Measurements from ENCODE around the gene GSTA4. TPM values are rescaled to one million over a fixed set of nuclear protein-coding genes. Genes with fewer than 3 reads are reported as not detected.
"Not testable (repeated sequence)": the region's sequence is repeated elsewhere in the genome, so short reads cannot be mapped to it uniquely, and the experiment has no call there.

The GSTA4 gene
- polyA plus RNA-seq, 1 donor (not counting 4 experiments of a cell fraction or from before 2014, with no cell fraction given): 40.2 TPM

DNA sequence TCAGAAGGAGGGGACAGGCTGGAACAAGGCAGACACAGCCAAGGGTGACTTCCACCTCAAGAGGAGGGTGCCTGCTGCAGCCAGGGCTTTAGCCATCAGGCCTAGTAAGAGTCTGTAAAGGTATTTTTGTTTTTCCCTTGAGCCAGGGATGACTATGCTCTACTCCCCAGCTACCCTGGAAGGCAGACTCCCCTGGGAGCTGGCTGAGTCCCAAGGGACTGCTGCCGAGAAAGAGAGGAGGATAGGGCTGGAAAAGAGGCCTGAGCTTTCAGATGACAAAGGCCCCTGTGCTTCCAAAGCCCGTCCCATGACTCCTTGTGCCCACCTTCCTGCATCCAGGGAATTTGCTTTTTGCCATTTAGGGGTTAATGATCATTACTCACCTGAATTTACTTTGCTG, 14.0 kb upstream of the GSTA4 start:
- Histone ChIP-seq H3K27me3 (ENCODE audit: control insufficient read depth, extremely low read depth, insufficient read depth, low read length) (no peaks in the 10 kb centered on the region), H3K9ac (ENCODE audit: control insufficient read depth, extremely low read depth, insufficient read depth, low read length) (no peak overlapping the region), H3K36me3 (ENCODE audit: control insufficient read depth in 2 of 2, extremely low read depth in 1 of 2, insufficient read depth in 2 of 2, low read length in 2 of 2) (peaks cover 0 to 5% of the 10 kb centered on the region in 2 experiments), H2AFZ (ENCODE audit: control insufficient read depth, low read length) (no peak overlapping the region), H3K79me2 (ENCODE audit: control insufficient read depth, insufficient read depth, low read length) (no peaks in the 10 kb centered on the region), H3K4me3 (ENCODE audit: control insufficient read depth in 2 of 3, extremely low read depth in 1 of 3, insufficient read depth in 2 of 3, low read depth in 1 of 3, low read length in 3 of 3) (no peak overlapping the region), H3K9me3 (ENCODE audit: control insufficient read depth, low read depth, low read length) (no peaks in the 10 kb centered on the region), H4K20me1 (ENCODE audit: control insufficient read depth, extremely low read depth, insufficient read depth, low read length) (no peaks in the 10 kb centered on the region), H3K9me1 (ENCODE audit: control insufficient read depth, extremely low read depth, insufficient read depth, low read length) (no peaks in the 10 kb centered on the region), H3K27ac (ENCODE audit: control insufficient read depth, insufficient read depth, low read length) (no peak overlapping the region), H3K4me1 (ENCODE audit: control insufficient read depth, extremely low read depth, insufficient read depth, low read length) (no peaks in the 10 kb centered on the region), H3K4me2 (ENCODE audit: control insufficient read depth, extremely low read depth, insufficient read depth, low read depth, low read length) (no peak overlapping the region)
- DNase-seq (ENCODE audit: low read depth, low spot score) (no peak), FAIRE-seq (no peak)
- no peak for TF ChIP-seq EZH2 (IDR thresholded peaks at IDR 0.05; ENCODE audit: low read length)
- TF ChIP-seq, protein P1, sequence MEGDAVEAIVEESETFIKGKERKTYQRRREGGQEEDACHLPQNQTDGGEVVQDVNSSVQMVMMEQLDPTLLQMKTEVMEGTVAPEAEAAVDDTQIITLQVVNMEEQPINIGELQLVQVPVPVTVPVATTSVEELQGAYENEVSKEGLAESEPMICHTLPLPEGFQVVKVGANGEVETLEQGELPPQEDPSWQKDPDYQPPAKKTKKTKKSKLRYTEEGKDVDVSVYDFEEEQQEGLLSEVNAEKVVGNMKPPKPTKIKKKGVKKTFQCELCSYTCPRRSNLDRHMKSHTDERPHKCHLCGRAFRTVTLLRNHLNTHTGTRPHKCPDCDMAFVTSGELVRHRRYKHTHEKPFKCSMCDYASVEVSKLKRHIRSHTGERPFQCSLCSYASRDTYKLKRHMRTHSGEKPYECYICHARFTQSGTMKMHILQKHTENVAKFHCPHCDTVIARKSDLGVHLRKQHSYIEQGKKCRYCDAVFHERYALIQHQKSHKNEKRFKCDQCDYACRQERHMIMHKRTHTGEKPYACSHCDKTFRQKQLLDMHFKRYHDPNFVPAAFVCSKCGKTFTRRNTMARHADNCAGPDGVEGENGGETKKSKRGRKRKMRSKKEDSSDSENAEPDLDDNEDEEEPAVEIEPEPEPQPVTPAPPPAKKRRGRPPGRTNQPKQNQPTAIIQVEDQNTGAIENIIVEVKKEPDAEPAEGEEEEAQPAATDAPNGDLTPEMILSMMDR (optimal IDR thresholded peaks at IDR 0.05 in 1 of 3, IDR thresholded peaks at IDR 0.05 in 1 of 3, conservative IDR thresholded peaks at IDR 0.05 in 1 of 3; ENCODE audit: extremely low read depth in 1 of 3, insufficient read depth in 2 of 3, low read length in 3 of 3): no peak
- dilution Hi-C loops (cut with MboI; ENCODE audit: extremely low pct_ligation_motif_present, low sequenced_read_pairs): no loop called here

DNA sequence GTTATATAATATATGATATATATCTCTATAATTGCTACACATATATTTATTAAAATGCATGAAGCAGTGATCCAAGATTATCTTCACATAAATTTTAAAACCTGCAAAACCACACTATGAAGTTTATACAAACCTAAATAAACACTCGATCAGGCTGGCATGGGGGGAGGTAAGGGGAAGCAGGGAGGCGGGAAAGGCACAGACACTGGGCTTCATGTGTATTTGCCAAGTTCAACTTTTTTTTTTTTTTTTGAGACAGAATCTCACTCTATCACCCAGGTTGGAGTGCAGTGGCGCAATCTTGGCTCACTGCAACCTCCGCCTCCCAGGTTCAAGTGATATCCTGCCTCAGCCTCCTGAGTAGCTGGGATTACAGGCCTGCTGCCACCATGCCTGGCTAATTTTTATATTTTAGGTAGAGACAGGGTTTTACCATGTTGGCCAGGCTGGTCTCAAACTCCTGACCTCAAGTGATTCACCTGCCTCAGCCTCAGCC, 13.2 kb upstream of the GSTA4 start:
- H3K79me2 ChIP-seq (ENCODE audit: control insufficient read depth, insufficient read depth, low read length); DNase-seq (ENCODE audit: low read depth, low spot score); H3K9ac ChIP-seq (ENCODE audit: control insufficient read depth, extremely low read depth, insufficient read depth, low read length); H3K4me3 ChIP-seq (ENCODE audit: control insufficient read depth in 2 of 3, extremely low read depth in 1 of 3, insufficient read depth in 2 of 3, low read depth in 1 of 3, low read length in 3 of 3); H3K9me1 ChIP-seq (ENCODE audit: control insufficient read depth, extremely low read depth, insufficient read depth, low read length); H3K9me3 ChIP-seq (ENCODE audit: control insufficient read depth, low read depth, low read length); H2AFZ ChIP-seq (ENCODE audit: control insufficient read depth, low read length); H4K20me1 ChIP-seq (ENCODE audit: control insufficient read depth, extremely low read depth, insufficient read depth, low read length); H3K27me3 ChIP-seq (ENCODE audit: control insufficient read depth, extremely low read depth, insufficient read depth, low read length); H3K36me3 ChIP-seq (ENCODE audit: control insufficient read depth in 2 of 2, extremely low read depth in 1 of 2, insufficient read depth in 2 of 2, low read length in 2 of 2); FAIRE-seq; dilution Hi-C loops (cut with MboI; ENCODE audit: extremely low pct_ligation_motif_present, low sequenced_read_pairs); H3K27ac ChIP-seq (ENCODE audit: control insufficient read depth, insufficient read depth, low read length); H3K4me1 ChIP-seq (ENCODE audit: control insufficient read depth, extremely low read depth, insufficient read depth, low read length); H3K4me2 ChIP-seq (ENCODE audit: control insufficient read depth, extremely low read depth, insufficient read depth, low read depth, low read length): not testable (repeated sequence)

DNA sequence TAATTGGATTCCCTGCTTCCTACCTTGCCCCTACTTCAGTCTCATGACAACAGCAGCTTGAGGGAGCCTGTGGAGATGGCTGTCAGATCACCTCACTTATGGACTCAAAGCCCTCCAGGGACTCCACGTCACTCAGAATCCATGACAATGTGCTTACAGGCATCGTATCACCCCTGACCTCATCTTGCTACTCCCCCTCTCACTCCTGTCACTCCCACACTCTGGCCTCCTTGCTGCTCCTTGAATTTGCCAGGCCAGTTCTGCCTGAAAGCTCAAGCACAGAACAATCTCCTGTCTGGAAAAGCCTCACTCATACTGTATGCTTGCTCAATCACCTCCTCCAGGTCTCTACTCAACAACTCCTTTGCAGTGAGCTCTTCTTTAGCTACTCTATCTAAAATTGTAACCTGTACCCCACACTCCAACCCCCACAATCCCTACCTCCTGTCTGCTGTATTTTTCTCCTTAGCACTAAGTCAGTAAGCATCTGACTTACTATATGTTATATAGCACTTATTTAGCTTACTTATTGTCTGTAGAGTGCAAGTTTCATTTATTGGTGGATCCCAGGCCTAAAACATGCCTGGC, 10.7 kb upstream of the GSTA4 start:
- FAIRE-seq (no peak), DNase-seq (ENCODE audit: low read depth, low spot score) (no peak)
- Histone ChIP-seq H3K9me1 (ENCODE audit: control insufficient read depth, extremely low read depth, insufficient read depth, low read length) (no peaks in the 10 kb centered on the region), H4K20me1 (ENCODE audit: control insufficient read depth, extremely low read depth, insufficient read depth, low read length) (no peaks in the 10 kb centered on the region), H2AFZ (ENCODE audit: control insufficient read depth, low read length) (no peak overlapping the region), H3K4me1 (ENCODE audit: control insufficient read depth, extremely low read depth, insufficient read depth, low read length) (no peaks in the 10 kb centered on the region), H3K36me3 (ENCODE audit: control insufficient read depth in 2 of 2, extremely low read depth in 1 of 2, insufficient read depth in 2 of 2, low read length in 2 of 2) (no peaks in the 10 kb centered on the region), H3K27ac (ENCODE audit: control insufficient read depth, insufficient read depth, low read length) (no peak overlapping the region), H3K27me3 (ENCODE audit: control insufficient read depth, extremely low read depth, insufficient read depth, low read length) (no peaks in the 10 kb centered on the region), H3K79me2 (ENCODE audit: control insufficient read depth, insufficient read depth, low read length) (no peaks in the 10 kb centered on the region), H3K9me3 (ENCODE audit: control insufficient read depth, low read depth, low read length) (no peaks in the 10 kb centered on the region), H3K4me3 (ENCODE audit: control insufficient read depth in 2 of 3, extremely low read depth in 1 of 3, insufficient read depth in 2 of 3, low read depth in 1 of 3, low read length in 3 of 3) (no peak overlapping the region), H3K4me2 (ENCODE audit: control insufficient read depth, extremely low read depth, insufficient read depth, low read depth, low read length) (no peak overlapping the region), H3K9ac (ENCODE audit: control insufficient read depth, extremely low read depth, insufficient read depth, low read length) (no peak overlapping the region)
- dilution Hi-C loops (cut with MboI; ENCODE audit: extremely low pct_ligation_motif_present, low sequenced_read_pairs): no loop called here
- TF ChIP-seq, protein P1 (optimal IDR thresholded peaks at IDR 0.05 in 1 of 3, IDR thresholded peaks at IDR 0.05 in 1 of 3, conservative IDR thresholded peaks at IDR 0.05 in 1 of 3; ENCODE audit: extremely low read depth in 1 of 3, insufficient read depth in 2 of 3, low read length in 3 of 3): no peak
- no peak for TF ChIP-seq EZH2 (IDR thresholded peaks at IDR 0.05; ENCODE audit: low read length)

Measured in keratinocyte (primary cell).